Measurements from ENCODE around the gene CDK14.

CDK14 gene

DNA sequence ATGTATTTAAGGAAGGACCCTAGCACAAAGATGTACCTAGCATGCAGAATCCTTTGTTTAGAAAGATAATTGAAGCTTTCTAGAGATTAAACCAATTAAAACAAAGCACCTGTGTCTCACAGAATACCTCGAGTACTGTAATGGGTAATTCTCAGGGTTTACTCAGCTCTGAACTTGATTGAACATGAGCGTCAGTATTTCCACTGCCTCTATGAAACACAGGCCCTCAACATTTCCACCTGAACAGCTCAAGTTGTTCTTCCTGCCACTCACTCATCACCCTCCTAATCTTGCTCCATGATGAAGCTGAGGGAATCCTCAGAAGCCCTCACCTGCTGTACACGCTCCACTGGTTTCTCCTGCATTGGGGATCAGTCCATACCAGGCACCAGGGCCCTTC, 634.4 kb downstream of the CDK14 start:
- Mint-ChIP-seq H3K27me3 (no peaks in the 10 kb centered on the region), H3K9me3 (no peaks in the 10 kb centered on the region), H3K4me3 (no peak overlapping the region), H3K27ac (no peak overlapping the region), H3K36me3 (ENCODE audit: low read depth) (no peaks in the 10 kb centered on the region), H3K4me1 (no peaks in the 10 kb centered on the region)
- DNase-seq: no peak
- ATAC-seq: peak; percentile 24

DNA sequence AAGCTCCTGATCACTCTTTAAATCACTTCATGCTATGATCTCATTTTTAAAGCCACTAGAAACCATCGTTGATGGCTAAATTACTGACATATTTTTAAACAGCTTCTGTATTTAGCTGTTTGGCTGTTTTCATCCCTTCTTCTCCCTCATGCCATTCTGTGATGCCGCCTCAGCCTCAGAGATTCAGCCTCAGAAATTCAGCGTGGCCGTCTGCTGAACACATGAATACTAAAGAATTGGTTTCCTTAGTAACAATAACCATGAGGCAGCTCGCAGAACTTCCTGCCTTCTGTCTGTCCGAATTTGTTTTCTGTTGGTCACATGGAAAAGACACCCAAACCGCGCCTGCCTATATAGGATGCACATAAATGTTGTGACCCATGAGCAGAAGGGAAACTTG, 637.1 kb downstream of the CDK14 start:
- H3K36me3 Mint-ChIP-seq (ENCODE audit: low read depth): no peaks in the 10 kb centered on the region
- no peak overlapping the region for H3K27ac Mint-ChIP-seq
- no peak for DNase-seq
- H3K4me1 Mint-ChIP-seq: no peaks in the 10 kb centered on the region
- H3K4me3 Mint-ChIP-seq: no peak overlapping the region
- no peak for ATAC-seq
- no peaks in the 10 kb centered on the region for H3K9me3 Mint-ChIP-seq
- H3K27me3 Mint-ChIP-seq: no peaks in the 10 kb centered on the region

DNA sequence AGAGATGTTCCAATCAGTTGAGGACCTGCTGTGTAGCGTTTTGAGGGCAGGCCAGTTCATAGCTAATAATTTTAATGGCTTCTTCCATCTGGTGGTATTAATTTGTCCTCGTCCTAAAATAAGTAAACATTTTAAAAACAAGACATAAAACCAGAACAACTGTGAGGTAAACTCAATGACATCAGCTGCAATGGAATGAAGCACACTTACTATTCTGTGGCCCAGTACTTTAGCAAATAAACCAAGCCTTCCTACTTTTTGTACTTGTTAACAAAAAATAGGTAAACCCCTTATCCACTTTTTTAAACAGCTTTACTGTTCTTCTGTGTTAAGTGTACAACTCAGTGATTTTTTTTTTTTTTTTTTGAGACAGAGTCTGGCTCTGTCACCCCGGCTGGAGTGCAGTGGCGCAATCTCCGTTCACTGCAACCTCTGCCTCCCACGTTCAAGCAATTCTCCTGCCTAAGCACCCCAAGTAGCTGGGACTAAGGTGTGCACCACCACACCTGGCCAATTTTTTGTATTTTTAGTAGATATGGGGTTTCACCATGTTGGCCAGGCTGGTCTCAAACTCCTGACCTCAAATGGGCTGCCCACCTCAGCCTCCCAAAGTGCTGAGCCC, 639.2 kb downstream of the CDK14 start:
- DNase-seq (no peak), ATAC-seq (no peak)
- Mint-ChIP-seq H3K4me1 (no peaks in the 10 kb centered on the region), H3K27me3 (no peaks in the 10 kb centered on the region), H3K27ac (no peak overlapping the region), H3K4me3 (no peak overlapping the region), H3K9me3 (no peaks in the 10 kb centered on the region), H3K36me3 (ENCODE audit: low read depth) (no peaks in the 10 kb centered on the region)

DNA sequence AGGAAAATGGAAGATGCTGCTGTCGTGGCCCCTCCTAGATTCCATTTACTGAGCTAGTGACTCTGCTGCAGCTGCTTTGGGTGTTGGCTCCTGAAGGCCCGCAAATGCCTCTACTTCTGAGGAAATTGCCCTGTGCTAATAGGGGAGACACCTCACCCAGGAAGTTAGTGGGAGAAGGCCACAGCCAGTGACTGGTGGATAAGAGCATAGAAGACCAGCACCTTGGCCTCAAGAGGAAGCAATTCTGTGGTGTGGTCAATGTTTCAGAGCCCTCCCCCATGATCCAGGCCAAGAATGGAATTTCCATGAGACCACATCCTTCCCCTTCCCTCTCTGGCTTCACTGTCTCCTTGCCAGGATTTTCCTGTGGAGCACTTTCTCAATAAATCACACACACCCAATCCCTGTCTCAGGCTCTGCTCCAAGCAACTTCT, 643.1 kb downstream of the CDK14 start:
- DNase-seq (no peak), ATAC-seq (no peak)
- H3K9me3 Mint-ChIP-seq: no peaks in the 10 kb centered on the region
- H3K27ac Mint-ChIP-seq: no peak overlapping the region
- H3K4me3 Mint-ChIP-seq: no peak overlapping the region
- H3K27me3 Mint-ChIP-seq: peaks cover under 1% of the 10 kb centered on the region
- no peaks in the 10 kb centered on the region for H3K36me3 Mint-ChIP-seq (ENCODE audit: low read depth)
- H3K4me1 Mint-ChIP-seq: no peaks in the 10 kb centered on the region

DNA sequence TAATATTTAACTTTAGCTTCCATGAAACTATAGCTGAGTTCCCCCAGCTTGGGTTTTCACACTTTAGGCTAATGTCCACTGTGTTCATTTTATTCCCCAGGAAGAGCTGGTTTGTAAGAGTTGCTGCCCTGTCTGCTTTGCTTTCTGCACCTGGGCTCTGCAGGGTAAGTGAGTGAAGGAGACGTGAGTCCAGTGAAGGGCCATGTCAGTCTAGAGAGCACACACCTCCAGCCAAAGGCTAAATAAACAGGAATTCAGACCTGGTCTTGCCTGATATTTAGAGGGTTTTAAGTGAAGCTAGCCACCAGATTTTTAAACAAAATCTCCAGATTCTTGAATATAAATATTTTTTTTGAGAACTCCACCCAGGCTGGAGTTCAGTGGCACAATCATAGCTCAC, 643.7 kb downstream of the CDK14 start:
- H3K9me3 Mint-ChIP-seq: no peaks in the 10 kb centered on the region
- DNase-seq: no peak
- no peaks in the 10 kb centered on the region for H3K36me3 Mint-ChIP-seq (ENCODE audit: low read depth)
- no peak overlapping the region for H3K4me3 Mint-ChIP-seq
- no peaks in the 10 kb centered on the region for H3K4me1 Mint-ChIP-seq
- no peak for ATAC-seq
- no peak overlapping the region for H3K27ac Mint-ChIP-seq
- H3K27me3 Mint-ChIP-seq: peaks cover 4% of the 10 kb centered on the region

DNA sequence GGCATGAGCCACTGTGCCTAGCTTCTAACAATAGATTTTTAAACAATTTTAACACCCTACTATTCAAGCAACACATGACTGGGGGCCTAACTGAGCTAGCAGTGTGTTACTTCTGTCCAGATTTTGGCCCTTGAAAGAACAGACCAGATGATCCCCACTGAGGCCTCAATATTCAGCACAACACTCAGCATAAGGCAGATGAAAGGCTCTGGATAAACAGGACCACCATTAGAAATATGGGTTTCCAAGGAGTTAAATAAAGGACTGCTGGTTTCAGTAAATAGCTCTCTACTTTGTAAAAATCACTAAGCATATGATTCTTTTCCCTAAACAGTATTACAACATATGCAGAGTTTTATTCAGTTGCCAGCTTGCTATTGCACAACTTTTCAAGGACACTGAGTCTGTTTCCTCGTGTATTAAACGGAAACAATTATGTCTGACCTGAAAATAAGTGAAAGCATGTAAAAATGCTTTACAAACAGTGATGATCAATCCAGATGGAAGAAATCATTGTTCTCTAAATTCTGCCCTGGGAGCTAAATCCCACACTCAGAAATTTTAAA, 644.3 kb downstream of the CDK14 start:
- no peaks in the 10 kb centered on the region for H3K4me1 Mint-ChIP-seq
- peaks cover 4% of the 10 kb centered on the region for H3K27me3 Mint-ChIP-seq
- no peak for ATAC-seq
- H3K27ac Mint-ChIP-seq: no peak overlapping the region
- H3K9me3 Mint-ChIP-seq: no peaks in the 10 kb centered on the region
- no peak overlapping the region for H3K4me3 Mint-ChIP-seq
- H3K36me3 Mint-ChIP-seq (ENCODE audit: low read depth): no peaks in the 10 kb centered on the region
- DNase-seq: no peak

DNA sequence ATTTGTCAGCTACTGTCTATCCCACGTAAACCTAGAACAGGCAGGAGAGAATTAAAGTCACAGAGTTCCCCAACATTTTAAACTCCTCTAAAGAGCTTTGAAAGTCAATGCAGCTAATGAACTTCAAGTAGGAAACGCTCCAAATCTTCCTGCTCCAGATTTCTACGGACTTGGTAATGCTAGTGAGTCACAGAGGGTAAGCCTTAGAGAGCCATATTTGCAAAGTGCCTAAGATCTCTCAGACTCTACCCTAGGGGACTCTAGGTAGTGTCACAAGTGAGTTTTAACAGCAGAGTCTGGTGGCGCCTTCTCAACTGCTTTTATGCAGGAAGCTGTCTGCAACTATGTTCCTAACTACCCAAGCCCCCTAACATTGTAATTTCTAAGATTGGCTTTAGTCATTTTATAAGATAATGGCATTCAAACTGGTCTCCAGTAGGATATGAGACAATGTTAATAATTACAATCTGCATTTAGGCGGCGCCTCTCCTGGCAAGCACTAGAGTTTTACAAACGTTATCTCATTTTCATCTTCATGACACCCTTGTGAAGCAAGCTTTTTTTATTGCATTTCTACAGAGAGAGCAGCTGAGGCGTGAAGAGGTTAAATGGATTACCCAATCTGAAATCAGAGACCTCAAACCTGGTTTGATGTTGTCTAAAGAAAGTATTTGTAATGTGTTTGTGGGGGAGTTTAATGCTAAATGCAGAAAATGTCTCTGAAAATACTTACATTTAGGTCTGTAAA, 646.1 kb downstream of the CDK14 start:
- DNase-seq (no peak), ATAC-seq (no peak)
- Mint-ChIP-seq H3K4me3 (no peak overlapping the region), H3K27ac (no peak overlapping the region), H3K36me3 (ENCODE audit: low read depth) (no peaks in the 10 kb centered on the region), H3K4me1 (no peaks in the 10 kb centered on the region), H3K27me3 (peaks cover 4% of the 10 kb centered on the region), H3K9me3 (no peaks in the 10 kb centered on the region)

DNA sequence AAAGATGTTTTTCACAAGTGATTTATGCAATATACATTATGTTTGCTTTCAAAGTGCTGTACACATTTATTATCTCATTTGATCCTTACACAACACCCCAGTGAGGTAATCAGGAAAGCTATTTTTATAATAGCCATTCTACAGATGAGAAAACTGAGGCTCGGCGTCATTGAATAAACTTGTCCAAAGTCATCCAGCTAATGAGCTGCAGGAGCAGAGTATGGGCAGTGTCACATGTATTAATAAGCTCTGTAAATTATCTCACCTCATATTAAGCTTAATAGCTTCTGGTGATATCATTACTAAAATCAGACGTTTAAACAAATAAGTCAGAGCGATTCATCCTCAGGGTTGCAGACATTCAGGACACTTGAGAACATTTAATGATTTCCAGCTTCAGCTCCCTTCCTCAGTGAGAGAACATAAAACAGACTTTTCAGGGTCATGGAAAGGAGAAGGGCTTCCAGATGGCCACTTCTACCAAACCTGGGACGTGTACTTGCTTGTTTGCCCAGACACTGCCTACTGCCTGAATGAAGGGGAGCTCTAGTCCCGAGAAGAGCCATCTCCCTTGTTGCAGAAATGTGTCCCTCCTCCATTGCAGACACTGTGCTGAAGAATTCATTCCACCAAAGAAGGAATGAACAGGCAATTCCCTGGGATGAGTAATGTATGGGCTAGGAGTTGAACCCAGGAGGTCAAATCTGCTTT, 647.6 kb downstream of the CDK14 start:
- H3K27ac Mint-ChIP-seq: no peak overlapping the region
- H3K9me3 Mint-ChIP-seq: no peaks in the 10 kb centered on the region
- H3K36me3 Mint-ChIP-seq (ENCODE audit: low read depth): no peaks in the 10 kb centered on the region
- H3K4me3 Mint-ChIP-seq: no peak overlapping the region
- no peaks in the 10 kb centered on the region for H3K4me1 Mint-ChIP-seq
- ATAC-seq: no peak
- no peak for DNase-seq
- H3K27me3 Mint-ChIP-seq: peaks cover 4% of the 10 kb centered on the region

DNA sequence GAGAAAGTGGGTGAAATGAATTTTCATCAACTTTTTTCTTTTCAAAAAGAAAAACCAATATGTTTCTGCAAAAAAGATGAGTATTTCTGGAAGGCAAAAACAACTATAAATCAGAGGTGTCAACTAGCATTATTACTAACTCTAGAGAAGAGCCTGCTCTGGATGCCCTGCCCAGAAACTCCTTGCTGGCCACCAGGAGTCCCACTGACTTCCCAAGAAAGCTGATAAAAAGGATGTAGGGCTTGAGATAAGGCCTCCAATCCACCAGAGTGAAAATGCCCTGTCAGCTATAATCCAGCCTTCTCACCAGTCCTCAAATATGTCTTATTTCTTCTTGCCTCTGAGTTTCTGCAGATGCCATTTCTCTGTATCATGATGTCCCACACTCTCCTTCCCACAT, 651.4 kb downstream of the CDK14 start:
- Mint-ChIP-seq H3K36me3 (ENCODE audit: low read depth) (no peaks in the 10 kb centered on the region), H3K9me3 (no peaks in the 10 kb centered on the region), H3K4me1 (no peaks in the 10 kb centered on the region), H3K27me3 (peaks cover 4% of the 10 kb centered on the region), H3K27ac (no peak overlapping the region), H3K4me3 (no peak overlapping the region)
- ATAC-seq (no peak), DNase-seq (no peak)

DNA sequence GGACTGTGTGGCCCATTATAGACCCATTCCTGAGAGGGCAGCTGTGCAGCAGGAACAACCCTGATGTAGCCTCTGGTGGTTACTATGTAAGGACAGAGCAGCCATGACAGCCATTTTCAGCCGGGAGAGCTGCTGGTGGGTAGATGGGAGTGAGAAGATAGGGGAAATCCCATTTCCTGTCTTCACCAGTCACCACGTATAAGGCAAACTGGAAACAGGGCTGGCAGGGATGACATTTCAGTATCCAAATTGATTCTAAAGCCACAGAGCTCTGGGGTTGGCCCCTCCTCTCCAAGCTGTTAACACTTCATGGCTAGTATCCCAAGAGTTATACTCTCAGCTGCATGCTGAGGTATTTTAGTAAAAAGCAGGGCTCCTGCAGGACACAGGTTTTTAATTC, 652.9 kb downstream of the CDK14 start:
- no peak overlapping the region for H3K4me3 Mint-ChIP-seq

DNA sequence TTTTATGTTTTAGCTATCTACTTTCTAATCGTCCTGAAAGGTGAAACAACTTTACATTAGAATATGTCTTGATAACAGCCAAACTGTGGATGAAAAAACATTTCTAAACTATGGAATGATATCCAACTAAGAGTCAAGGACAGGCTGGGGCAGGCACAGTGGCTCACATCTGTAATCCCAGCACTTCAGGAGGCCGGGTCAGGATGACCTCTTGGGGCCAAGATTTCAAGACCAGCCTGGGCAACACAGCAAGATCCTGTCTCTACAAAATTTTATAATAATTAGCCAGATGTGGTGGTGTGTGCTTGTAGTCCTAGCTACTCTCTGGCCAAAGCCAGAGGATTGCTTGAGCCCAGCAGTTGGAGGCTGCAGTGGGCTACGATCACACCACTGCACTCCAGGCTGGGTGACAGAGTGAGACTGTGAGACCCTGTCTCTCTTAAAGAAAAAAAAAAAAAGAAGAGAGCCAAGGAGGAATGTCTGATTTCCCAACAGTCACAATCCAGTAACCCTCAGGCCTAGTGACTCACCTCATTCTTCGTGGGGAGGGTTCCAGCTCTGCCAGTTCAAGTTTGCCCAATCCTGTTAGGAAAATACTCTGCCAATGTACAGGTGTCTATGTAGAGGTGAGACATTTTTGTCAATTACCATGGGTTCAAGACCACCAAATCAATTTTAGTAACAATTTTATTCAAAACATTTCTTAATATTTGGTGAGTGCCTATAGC, 653.5 kb downstream of the CDK14 start:
- no peak for DNase-seq
- Mint-ChIP-seq H3K27me3 (no peaks in the 10 kb centered on the region), H3K36me3 (ENCODE audit: low read depth) (no peaks in the 10 kb centered on the region), H3K9me3 (no peaks in the 10 kb centered on the region), H3K4me3 (no peak overlapping the region), H3K4me1 (no peaks in the 10 kb centered on the region), H3K27ac (no peak overlapping the region)
- no peak for ATAC-seq

More for the DNA sequence above, 652.9 kb downstream of the CDK14 start:
- ATAC-seq: no peak
- no peaks in the 10 kb centered on the region for H3K9me3 Mint-ChIP-seq
- no peak for DNase-seq
- peaks cover 4% of the 10 kb centered on the region for H3K27me3 Mint-ChIP-seq
- no peaks in the 10 kb centered on the region for H3K36me3 Mint-ChIP-seq (ENCODE audit: low read depth)
- H3K4me1 Mint-ChIP-seq: no peaks in the 10 kb centered on the region
- H3K27ac Mint-ChIP-seq: no peak overlapping the region

DNA sequence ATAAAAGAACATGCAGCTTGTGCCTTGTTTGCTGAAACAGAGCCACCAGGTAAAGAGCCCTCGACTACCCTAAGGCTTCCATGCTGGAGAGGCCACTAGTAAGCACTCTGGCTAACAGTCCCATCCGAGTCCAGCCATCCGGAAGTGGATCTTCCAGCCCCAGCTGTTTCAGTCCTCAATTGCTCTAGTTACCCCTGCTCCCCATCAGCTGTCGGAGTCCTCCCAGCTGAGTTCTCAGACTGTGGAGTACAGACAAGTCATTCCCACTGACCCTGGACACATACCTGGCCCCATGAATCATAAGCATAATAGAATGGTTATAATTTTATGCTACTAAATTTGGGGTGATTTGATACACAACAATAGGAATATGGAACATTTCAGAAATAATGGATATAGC, 654.6 kb downstream of the CDK14 start:
- peaks cover 2% of the 10 kb centered on the region for H3K27me3 Mint-ChIP-seq
- H3K36me3 Mint-ChIP-seq (ENCODE audit: low read depth): no peaks in the 10 kb centered on the region
- no peak overlapping the region for H3K27ac Mint-ChIP-seq
- DNase-seq: no peak
- ATAC-seq: no peak
- H3K9me3 Mint-ChIP-seq: peaks cover 3% of the 10 kb centered on the region
- H3K4me3 Mint-ChIP-seq: no peak overlapping the region
- no peaks in the 10 kb centered on the region for H3K4me1 Mint-ChIP-seq

DNA sequence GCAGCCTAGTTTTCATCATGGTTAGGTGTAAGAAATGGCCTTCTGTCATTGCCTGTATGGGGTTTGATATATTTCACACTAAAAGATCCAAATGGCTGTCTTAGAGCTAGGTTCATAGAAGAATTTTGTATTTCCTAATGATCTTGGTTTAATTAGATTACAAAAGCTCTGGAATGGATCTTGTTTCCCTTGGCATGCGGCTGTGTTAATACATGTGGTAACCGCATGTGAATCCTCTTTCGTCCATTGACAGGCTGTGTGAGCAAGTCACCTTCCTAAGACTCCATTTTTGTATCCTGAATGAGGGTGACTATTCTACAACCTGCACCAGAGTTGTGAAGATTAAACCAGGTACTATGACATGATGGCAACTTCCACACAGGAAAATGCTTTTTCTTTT, 655.8 kb downstream of the CDK14 start:
- DNase-seq: no peak
- H3K4me3 Mint-ChIP-seq: no peak overlapping the region
- H3K27ac Mint-ChIP-seq: no peak overlapping the region
- no peak for ATAC-seq
- H3K9me3 Mint-ChIP-seq: peaks cover 10% of the 10 kb centered on the region
- no peaks in the 10 kb centered on the region for H3K4me1 Mint-ChIP-seq
- peaks cover 2% of the 10 kb centered on the region for H3K27me3 Mint-ChIP-seq
- H3K36me3 Mint-ChIP-seq (ENCODE audit: low read depth): no peaks in the 10 kb centered on the region
